NOMO-1 treated with dmso at 0.1 percent for 144 hours (cell line): ENCODE results near the gene MVB12B.

Source experiments
- DNase-seq: peaks from one replicate; lab custom pipeline; 2025; ENCODE audit not compliant: unreplicated experiment; lab: John Stamatoyannopoulos, UW

The MVB12B gene

GRCh38 chr9:126329476-126330275 is 3.0 kb downstream of the MVB12B start:
- no peak for DNase-seq

- DNase-seq = no peak
Measured at GRCh38 chr9:126330536-126330935, 3.9 kb downstream of the MVB12B start.

- DNase-seq = no peak
Measured at GRCh38 chr9:126331964-126332748, 5.5 kb downstream of the MVB12B start.

GRCh38 chr9:126334721-126335621 is 8.3 kb downstream of the MVB12B start:
- no peak for DNase-seq

GRCh38 chr9:126335837-126336735 is 9.5 kb downstream of the MVB12B start:
- no peak for DNase-seq

GRCh38 chr9:126336736-126337325 is 10.2 kb downstream of the MVB12B start:
- DNase-seq = no peak

GRCh38 chr9:126337729-126338372 is 11.2 kb downstream of the MVB12B start:
- no peak for DNase-seq

- no peak for DNase-seq
Measured at GRCh38 chr9:126338945-126339344, 12.3 kb downstream of the MVB12B start.

GRCh38 chr9:126341426-126341825 is 14.8 kb downstream of the MVB12B start:
- no peak for DNase-seq

- no peak for DNase-seq
Measured at GRCh38 chr9:126341902-126342301, 15.3 kb downstream of the MVB12B start.

GRCh38 chr9:126342621-126343031 is 16.0 kb downstream of the MVB12B start:
- no peak for DNase-seq

- DNase-seq = no peak
Measured at GRCh38 chr9:126343271-126343700, 16.7 kb downstream of the MVB12B start.

GRCh38 chr9:126346031-126346430 is 19.4 kb downstream of the MVB12B start:
- DNase-seq = no peak

- DNase-seq = no peak
Measured at GRCh38 chr9:126347093-126347492, 20.5 kb downstream of the MVB12B start.

GRCh38 chr9:126347911-126348760 is 21.5 kb downstream of the MVB12B start:
- no peak for DNase-seq

GRCh38 chr9:126348911-126349550 is 22.4 kb downstream of the MVB12B start:
- DNase-seq = no peak

- no peak for DNase-seq
Measured at GRCh38 chr9:126354887-126355770, 28.5 kb downstream of the MVB12B start.
